GM11168 (cell line): ENCODE measurements around the gene KIAA1328.

ENCODE experiments used
- in situ Hi-C: fragments of 300-500 bp; cut with MboI; formaldehyde crosslinking; loops from one replicate; pipeline ENCODE4 v1.12.0; 2022; ENCODE audit warnings: low sequenced_read_pairs; ENCODE audit not compliant: unreplicated experiment

The KIAA1328 gene

GRCh38 chr18:37244618-37245017 lies 415.7 kb downstream of the KIAA1328 start:
- in situ Hi-C loops, result no loop called here

DNA sequence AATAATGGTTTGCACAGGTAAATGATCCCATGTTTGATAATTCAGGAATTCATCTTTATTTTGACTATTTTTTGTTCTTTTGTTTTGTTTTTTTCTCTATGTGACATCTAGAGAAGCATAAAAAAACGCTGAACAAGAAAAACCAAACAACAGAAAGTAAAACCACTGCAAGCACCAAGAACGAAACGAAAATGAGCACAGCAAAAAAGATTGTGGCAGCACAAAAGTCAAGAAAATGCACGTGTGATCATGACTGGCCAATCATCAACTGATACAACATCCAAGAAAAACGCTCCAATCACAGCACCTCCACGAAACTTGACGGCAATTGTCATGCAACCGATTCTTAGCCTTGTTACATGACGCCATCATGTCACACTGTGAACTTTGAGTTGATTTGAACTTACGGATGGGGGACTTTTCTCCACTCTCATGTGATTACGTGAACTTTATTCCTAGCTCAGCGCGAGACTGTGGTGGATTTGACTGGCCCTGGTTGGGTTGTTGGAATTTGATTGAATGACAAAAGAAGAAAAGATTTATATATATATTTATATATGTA lies 417.9 kb downstream of the KIAA1328 start:
- in situ Hi-C loops, result no loop called here

DNA sequence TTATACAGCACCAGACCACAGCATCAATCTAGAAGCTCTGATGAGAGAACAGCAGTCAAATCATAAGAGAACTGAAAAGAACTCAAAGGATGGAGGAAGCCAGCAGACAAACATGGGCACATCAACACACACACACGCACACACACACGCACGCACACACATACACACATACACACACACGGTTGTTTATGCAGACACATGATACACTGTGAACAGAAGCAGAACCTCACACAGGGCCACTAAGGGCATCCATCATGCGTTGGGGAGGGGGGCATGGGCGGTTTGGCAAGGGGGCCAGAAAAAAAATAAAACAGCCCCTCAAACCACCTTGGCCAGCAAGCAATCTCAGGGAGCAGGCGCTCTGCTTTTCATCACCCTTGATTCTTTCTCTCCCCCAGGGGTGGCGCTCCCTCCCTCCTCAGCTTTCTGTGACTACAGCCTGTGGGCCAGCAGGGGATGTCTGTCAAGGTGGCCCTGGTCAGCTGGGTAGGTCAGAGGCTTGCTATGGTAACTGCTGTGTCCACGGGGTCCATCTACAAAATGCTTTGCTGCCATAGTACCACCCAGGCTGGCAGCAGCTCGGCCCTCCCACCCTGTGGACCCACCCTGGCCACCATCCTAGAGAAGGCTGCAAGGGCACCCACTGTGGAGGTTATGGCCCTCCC lies 418.7 kb downstream of the KIAA1328 start:
- in situ Hi-C loops, result no loop called here

DNA sequence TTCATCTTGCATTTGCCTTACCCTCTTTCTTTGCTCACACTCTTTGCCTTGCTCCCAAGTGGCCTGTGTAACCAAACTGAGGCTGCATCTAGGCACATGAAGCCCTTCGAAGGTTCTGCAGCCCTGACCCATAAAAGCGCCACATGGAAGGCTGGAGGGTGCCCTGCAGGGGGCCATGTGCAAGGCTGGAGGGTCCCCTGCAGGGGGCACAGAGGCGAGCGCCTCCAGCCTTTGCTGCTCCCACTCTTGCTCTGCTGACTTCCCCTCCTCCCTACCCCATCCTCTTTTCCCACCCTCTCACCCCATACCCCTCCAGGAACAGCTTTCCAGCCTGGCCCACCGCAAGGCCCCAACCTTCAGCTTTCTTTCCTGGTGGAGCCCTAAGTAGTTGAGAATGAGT lies 419.4 kb downstream of the KIAA1328 start:
- in situ Hi-C loops, result no loop called here

DNA sequence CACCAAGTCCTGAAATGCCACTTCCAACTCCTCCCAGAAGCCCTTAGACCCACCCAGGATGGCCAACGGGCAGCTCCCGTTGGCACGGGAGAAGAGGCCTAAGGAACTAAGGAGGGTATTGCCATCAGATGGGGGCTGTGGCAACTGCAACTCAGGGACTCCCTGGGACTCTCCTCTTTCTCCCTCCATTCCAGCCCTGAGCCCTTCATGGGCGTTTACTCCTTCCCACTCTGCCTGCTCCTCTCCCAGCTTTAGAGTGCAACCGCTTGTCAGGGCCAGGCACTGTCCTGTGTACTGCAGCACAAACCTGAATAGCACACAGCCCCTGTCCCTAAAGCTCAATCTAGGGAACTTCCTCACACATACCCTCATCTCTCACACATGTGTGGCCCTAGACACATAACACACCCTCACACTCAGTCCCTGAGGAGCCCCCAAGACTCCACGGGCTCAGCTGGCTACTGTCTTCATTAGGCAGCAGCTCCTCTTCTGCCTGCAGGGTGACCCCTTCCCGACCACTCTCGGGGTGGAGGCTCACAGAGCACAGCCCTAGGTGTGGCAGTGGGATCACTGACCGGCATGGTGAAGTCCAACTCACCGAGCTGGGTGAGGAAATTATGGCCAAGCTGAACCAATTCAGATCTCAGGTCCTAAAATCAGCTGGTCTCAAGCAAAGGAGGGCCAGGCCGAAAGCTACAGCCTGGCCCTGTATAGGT lies 420.4 kb downstream of the KIAA1328 start:
- in situ Hi-C loops, result no loop called here

DNA sequence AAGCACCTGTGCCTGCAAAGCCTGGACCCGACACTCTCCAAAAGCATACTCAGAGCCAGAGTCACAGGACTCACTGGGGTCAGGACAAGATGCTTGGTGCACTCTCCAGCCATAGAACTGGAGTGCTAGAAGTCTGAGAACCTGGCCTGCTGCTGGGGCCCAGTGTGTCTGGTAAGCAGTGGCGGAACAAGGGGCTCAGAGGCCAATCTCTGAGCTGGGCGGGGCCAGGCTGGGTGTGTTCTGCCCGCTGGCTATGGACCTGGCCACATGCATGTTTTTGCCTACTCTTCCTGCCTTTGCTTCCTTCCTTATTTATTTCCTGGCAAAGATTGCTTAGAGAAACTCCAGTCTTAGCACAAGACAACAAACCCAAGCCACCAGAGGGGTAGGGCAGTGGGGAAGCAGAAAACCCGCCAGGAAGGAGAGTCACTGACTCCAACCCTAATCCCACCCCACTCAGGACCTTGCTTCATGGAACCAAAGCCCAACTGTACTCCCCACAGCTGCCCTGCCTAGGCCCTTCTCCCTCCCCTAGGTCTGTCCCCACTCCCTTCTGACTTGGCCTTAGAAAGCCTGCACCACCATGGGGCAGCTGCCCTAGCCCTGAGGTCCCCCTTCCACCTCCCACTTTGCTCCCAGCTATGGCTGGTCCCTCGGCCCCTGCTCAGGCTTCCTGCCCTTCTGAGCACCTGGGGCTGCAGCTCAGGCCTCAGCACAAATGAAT lies 421.1 kb downstream of the KIAA1328 start:
- in situ Hi-C loops, result no loop called here

DNA sequence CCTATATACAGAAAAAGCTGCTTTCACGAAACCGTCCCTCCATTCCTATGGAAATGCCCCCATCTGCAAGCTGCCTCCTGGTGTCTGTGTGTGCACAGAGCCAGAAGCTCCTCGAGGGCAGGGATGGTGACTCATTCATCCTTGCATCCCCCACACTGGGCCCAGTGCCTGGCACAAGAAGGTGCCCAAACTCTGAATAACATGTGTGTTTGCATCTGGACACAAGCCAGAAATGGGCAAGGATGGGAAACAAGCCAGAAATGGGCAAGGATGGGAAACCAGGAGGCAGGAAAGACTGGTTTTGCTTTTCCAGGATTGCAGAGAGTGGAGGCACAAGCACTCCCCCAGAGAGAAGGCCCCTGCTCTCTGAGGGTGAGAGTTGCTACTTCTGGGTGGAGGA lies 422.8 kb downstream of the KIAA1328 start:
- in situ Hi-C loops, result no loop called here

GRCh38 chr18:37252342-37252741 lies 423.4 kb downstream of the KIAA1328 start:
- in situ Hi-C loops, result no loop called here

GRCh38 chr18:37252854-37253393 lies 424.0 kb downstream of the KIAA1328 start:
- in situ Hi-C loops, result no loop called here

DNA sequence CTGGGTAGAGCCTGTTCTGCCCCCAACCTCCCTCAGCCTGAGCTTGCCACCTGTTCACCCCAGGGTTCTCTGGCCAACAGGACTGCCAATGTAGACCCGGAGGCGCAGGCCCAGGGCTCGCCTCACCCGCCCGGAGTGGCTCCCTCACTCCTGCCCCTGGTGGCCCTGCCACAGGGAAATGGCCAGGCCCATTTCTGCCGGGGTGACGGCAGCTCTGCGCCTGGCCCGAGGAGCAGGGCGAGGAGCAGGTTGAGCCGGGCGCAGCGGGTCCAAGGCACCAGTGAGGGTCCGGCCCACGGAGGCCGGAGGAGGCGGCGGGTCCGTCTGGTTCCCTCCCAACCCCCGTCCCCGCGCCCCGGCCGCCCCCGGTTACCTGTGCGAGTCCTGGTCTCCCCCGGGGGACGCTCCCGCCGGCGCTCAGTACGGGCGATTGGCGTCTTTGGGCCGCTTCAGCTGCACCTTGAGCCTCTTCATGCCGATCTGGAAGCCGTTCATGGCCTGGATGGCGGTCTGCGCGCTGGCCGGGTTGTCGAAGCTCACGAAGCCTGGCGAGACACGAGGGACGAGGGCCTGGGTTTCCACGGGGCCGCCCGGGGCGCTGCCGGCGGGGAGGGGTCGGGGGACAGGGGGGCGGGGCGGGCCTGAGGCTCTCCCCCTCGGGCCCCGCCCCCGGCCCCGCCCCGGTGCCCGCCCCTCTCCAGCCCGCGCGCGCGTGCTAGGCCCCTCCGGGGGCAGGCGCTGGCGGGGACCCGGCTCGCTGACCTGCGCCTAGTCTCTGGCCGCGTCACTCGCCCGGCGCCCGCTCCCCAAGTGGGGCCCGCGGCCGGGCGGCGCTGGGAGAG lies 424.7 kb downstream of the KIAA1328 start:
- in situ Hi-C loops, result no loop called here

DNA sequence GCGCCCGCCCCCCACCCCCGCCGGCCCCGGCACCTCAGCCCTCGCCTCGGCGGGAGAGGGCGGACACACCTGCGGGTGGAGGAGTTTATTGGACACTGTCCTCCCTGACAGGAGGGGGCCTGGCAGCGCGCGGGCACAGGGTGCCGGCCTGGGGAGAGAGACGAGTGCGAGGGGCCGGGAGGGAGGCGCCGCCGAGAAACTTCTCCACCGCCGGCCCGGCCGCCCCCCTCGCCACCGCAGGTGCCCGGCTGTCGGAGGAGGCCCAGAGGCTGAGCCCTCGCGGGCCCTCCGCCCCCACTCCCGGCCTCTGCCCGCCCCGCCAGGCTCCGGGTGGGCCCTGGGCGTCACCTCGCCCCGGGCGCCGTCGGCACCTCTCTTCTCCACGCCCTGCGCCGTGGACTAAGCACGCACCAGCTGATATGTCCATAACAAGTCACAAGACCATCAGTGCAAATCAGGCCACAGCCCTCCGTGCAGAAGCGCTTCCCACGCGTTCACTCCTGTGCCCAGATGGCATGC lies 425.4 kb downstream of the KIAA1328 start:
- in situ Hi-C loops, result no loop called here

GRCh38 chr18:37254973-37255372 lies 426.0 kb downstream of the KIAA1328 start:
- in situ Hi-C loops, result no loop called here

DNA sequence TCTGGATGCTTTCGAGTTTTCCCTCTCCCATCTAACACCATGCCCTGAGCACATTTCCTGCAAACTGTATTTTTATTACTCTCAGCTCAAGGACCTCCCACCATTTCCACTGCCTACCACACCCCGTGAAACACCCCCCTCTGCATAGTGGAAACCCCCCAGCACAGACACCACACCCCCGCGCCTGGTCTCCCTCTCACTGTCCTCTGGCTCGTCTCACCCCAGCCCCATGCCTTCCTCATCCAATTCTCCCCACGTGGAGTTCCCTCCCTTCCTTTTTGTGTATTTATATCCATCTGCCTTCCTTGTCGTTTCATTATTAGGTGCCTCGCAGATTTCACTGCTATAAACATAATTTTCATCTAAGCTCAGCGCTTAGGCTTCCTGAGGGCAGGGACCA lies 429.2 kb downstream of the KIAA1328 start:
- in situ Hi-C loops, result no loop called here

DNA sequence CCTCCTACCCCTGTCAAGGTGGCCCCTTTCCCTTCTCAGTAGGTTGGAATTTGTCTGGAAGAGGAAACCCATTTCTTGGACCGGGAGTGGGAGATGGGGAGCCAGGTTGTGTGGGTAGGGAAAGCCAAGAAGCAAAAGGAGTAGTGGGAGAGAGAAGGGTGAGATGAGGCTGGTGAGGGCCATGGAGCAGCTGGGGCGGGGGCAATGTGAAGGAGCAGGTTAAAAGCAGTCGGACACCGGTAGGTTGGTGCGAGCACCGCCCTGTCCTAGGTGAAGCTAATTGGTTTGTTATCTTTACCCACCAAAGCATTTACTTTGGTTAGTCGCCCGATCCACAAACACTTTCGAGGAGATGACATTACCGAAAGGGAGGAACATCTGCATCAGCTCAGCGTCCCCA lies 429.9 kb downstream of the KIAA1328 start:
- in situ Hi-C loops, result no loop called here

- in situ Hi-C loops, result no loop called here
Measured at GRCh38 chr18:37259711-37260110, 430.8 kb downstream of the KIAA1328 start.

DNA sequence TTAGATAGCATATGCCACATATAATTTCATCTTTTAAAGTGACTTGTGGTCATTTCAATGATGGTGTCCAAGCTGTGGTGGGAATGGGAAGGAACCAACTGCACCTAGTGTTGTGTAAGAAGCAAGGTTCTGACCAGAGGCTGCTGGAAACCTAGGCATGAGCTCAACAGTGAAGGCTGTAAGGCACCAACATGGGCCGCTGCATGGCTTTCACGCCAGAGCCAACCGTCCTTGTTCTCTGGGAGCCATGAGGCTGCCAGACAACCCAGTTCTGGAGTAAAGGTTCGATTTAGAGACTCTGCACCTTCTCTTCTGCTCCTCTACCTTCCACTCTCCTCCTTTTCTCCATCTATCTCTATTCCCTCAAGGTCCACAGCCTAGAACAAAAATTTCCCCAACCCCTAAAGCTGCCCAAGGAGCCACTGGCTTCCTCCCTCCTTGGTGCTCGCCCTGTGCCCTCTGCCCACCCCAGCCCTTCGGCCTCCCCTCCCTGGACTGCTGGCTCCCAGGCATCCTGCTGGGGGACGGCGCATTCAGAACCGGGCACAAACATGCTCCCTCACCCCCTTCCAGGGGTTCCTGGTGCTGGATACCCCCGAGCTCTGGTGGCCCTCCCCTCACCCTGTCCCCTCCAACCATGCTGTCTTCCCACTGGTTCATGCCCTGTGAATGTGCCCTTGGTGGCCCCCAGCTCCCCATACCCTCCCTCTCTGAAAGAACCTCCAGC lies 431.6 kb downstream of the KIAA1328 start:
- in situ Hi-C loops, result no loop called here

- in situ Hi-C loops, result no loop called here
Measured at GRCh38 chr18:37261246-37261840, 432.4 kb downstream of the KIAA1328 start.

DNA sequence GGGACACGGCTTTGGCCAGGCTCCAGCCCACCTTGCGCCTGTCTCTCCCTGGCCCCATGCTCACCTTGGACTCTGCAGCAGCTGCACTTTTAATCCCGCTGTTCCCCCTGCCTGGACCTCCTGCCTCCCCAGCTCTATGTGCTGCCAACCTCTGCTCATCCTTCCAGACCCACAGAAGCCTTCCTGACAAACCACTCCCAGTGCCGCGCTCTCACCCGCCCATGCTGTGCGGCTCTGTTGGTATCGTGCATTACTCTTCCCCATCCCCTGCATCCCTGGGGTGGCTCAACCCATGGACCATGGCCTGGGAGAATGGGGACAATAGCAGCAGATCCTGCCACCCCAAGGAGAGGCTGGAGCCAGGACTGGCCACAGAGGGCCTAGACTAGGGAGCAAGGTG lies 433.1 kb downstream of the KIAA1328 start:
- in situ Hi-C loops, result no loop called here

GRCh38 chr18:37264956-37265355 lies 436.0 kb downstream of the KIAA1328 start:
- in situ Hi-C loops, result no loop called here
